Sigmoid colon (tissue), 4 donors: ENCODE results near the gene GRIA1.

Experiments used
- CTCF ChIP-seq, 4 experiments: fragments of 450-650 bp in 3 of 4; fragments of 200-600 bp in 1 of 4; IDR thresholded peaks; one replicate each; pipeline ENCODE4 v1.5.1; 2016 to 2019; ENCODE audit warnings: antibody characterized with exemption in 4 of 4, mild to moderate bottlenecking in 3 of 4, moderate library complexity in 2 of 4
- EP300 ChIP-seq, 4 donors: sonication (generic); formaldehyde crosslinking; IDR thresholded peaks; one replicate each; pipeline ENCODE4 v1.6.1; 2017; ENCODE audit warnings: antibody characterized with exemption in 4 of 4
- POLR2A ChIP-seq, 2 donors: fragments of 450-650 bp; IDR thresholded peaks; one replicate each; pipeline ENCODE4 v1.6.1; 2016; ENCODE audit warnings: antibody characterized with exemption in 2 of 2, mild to moderate bottlenecking in 2 of 2, moderate library complexity in 2 of 2

- TF ChIP-seq CTCF (IDR thresholded peaks at IDR 0.05) (no peak), EP300 (IDR thresholded peaks at IDR 0.05) (no peak), POLR2A (IDR thresholded peaks at IDR 0.05) (no peak)
Observed at GRCh38 chr5:153807801-153808200, 317.3 kb downstream of the GRIA1 start.
